GM12873 (cell line): ENCODE results near the gene SLIRP.
A peak's percentile ranks its signal among the peaks of the same experiment; 100 is the strongest.

Source experiments
- TF ChIP-seq, protein P1 (sequence below): IDR thresholded peaks from 2 replicates; pipeline ENCODE4 v1.5.1; 2012; ENCODE audit warnings: low read depth, mild to moderate bottlenecking, moderate library complexity, low read length, control low read depth; ENCODE audit not compliant: insufficient read depth; ENCODE audit errors: missing control alignments

SLIRP gene

DNA sequence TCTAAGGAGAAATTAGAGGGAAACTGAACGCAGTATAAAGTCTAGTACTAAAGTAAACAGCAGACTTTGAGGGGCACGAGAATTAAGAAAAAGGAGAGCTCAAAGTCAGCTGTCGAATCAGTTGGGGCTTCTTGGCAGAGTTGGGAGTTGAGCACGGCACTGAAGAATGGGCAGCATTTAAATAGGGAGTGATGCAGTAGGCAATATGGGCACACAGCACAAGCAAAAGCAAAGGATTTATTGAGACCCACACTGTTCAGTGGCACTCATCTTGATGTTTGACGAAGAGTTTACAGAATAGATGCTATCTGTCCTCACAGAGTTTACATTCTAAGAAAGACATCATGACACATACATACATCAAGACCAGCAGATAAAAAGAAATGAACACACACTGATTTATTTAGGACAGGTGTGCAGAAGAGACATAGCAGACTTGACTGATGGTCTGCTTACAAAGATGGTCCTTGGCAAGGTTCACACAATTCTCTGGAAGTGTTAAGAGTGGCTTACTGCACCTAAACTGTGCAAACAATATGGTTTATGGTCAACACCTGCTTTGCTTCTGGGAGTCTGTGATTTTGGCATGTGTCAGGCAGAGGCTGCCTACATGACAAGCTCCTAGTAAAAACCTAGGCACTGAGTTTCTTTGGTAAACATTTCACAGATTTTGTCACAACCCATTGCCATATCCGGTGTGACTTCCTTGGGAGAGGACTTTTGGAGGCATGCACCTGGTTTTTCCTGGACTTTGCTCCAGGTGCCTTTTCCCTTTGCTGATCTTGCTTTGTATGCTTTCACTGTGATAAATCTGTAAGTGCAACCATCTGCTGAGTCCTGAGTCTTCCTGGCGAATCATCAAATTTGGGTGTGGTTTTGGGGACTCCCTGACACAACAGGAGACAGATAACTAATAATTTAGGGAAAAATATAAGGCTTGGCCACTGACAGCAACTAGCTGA lies 26.4 kb upstream of the SLIRP start:
- TF ChIP-seq, protein P1, sequence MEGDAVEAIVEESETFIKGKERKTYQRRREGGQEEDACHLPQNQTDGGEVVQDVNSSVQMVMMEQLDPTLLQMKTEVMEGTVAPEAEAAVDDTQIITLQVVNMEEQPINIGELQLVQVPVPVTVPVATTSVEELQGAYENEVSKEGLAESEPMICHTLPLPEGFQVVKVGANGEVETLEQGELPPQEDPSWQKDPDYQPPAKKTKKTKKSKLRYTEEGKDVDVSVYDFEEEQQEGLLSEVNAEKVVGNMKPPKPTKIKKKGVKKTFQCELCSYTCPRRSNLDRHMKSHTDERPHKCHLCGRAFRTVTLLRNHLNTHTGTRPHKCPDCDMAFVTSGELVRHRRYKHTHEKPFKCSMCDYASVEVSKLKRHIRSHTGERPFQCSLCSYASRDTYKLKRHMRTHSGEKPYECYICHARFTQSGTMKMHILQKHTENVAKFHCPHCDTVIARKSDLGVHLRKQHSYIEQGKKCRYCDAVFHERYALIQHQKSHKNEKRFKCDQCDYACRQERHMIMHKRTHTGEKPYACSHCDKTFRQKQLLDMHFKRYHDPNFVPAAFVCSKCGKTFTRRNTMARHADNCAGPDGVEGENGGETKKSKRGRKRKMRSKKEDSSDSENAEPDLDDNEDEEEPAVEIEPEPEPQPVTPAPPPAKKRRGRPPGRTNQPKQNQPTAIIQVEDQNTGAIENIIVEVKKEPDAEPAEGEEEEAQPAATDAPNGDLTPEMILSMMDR, result no peak

DNA sequence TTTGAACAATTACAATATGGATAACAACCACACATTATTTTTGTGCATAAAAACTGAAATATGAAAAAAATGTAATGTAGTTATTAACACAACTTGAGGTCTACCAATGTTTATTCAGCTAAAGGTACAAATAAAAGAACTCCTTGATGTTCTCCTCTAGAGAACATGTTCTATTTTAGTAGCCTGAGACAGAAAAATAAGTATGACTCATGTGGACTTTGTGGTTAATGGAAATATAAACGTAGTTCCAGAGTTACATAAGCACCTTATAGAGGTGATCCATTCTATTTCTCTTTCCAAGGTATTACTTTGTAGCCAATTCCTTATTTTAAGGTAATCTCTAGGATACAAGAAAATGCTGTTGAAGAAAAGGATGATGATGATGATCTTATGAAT lies 25.7 kb upstream of the SLIRP start:
- TF ChIP-seq, protein P1, result no peak

DNA sequence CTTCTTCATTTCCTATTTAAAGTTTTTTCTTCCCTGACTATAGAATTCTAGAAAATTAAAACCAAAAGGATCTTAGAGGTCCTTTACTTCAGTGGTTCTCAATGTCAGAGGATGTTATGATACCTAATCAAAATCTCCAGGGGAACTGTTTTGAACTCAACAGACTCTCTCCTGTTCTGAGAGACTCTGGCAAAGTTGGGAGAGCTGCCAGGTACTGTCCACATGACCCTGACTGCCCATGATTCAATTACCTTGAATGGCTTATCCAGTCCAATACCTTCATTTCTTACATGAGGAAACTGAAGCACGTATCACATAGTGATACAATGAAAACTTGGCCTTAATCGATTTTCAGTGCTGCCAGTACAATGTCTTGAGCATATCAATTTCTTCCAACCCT lies 16.6 kb upstream of the SLIRP start:
- TF ChIP-seq, protein P1, result no peak

DNA sequence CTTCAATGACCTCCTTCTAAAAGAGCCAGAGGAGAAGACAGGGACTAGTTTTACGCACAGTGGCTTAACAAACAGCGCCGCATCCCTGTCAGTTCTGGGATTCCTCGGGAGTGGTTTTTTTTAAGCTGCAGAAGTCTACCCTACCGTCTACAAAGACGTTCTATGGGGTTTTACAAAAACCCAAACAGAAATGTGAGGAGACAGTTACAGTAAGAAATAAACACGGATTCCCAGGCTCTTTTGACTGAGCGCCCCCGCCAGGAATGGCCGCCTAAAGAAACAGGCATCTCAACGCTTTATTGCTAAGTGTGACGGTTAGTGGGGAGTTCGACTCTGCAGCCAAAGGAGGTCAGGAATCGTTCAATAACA lies 564 bp upstream of the SLIRP start:
- TF ChIP-seq, protein P1, result peak; percentile 42

DNA sequence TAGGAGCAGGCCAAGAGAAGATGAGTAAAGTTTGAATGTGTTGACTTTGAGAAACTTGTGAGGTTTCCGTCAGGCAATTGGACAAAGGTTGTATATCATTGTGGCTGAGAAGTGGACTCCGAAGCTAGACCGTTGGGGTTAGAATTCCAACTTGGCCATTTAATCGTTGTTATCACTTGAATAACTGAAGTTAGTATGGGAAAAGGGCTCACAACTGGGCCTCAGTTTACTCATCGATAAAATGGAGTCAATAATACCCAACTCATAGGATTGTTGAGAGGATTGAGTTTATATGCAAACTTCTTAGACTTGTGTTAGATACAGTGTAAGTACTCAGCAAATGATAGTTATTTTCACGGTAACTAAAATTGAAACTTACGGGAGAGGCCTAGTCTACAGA lies 846 bp downstream of the SLIRP start:
- TF ChIP-seq, protein P1, result no peak

DNA sequence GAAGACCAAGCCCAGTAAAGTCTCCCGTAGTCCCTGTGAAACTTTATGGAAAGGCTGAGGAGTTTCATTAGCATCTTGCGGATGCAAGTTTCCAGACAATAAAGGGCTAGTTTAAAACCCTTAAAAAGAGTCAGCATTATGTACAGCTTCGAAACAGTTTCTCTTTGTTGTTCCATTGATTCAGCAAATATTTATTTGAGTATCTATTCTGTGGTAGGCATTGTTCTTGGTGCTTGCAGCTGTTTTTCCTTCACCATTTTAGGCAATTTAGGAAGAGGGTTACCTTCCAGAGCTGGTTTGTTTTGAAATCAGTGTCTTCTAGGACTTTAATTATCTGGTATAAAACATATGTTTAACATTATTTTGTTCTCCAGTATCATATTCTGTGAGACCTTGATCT lies 1.5 kb downstream of the SLIRP start:
- TF ChIP-seq, protein P1, result no peak

DNA sequence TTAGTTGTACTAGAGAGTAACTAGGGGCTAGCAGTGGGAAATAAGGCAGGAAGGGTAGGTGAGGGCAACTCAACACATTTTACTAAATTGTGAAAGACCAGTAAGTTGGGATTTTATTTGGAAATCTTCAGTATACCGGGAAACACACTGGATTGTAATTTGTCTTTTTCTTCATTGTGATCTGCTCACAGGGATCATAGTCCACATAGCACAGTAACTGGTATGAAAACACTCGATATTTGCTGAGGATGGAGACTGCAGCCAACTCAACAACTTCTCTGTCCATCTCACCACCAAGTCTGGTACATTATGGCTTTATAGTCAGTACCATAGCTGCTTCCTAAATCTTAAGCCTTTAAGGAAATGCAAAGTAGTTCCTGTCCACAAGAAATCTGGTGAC lies 2.5 kb downstream of the SLIRP start:
- TF ChIP-seq, protein P1, result no peak
